GM21526 (cell line): ENCODE measurements around the gene ZNF469.
"Not testable (repeated sequence)": the region's sequence is repeated elsewhere in the genome, so short reads cannot be mapped to it uniquely, and the experiment has no call there.

ENCODE experiments used
- ATAC-seq: cut with Tn5 transposase; IDR thresholded peaks from one replicate; pipeline ENCODE4 v1.9.1; 2021; ENCODE audit warnings: moderate library complexity; ENCODE audit not compliant: unreplicated experiment, low FRiP score

Gene ZNF469

GRCh38 chr16:88406096-88407041 is 23.6 kb downstream of the ZNF469 start:
- no peak for ATAC-seq

DNA sequence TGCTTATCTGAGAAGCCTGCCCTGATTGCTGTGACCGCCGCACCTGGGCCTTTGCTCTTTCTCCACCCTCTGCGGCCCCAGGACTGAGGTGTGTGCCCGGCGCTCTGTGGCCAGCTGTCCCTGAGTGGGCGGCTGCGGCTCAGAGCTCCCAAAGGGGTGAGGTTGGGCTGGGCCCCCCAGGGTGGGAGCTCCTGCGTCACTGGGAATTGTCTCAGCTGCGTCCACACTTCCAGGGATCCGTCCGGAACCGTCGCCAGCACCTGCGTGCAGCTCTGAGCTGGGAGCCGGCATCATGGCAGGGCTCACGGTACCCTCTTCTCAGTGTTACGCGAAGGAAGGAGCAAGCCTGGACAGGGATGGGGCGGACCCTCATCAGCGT is 24.3 kb downstream of the ZNF469 start:
- no peak for ATAC-seq

DNA sequence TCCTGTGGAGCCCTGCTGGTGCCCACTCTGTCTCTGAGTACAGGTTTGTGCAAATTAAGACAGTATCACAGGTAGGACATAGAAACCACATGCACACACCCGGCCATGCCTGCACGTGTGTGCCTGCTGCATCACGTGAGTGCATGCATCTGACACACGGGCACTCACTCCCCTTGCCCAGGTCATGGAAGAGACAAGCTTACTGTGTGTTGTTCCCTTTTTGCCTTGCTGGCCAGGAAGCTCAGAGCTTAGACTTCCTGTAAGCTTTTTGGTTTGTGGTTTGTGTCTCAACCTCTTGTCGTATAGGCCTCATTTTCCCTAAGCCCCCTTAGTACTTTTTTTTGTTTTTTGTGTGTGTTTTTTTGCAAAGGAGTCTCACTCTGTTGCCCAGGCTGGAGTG is 25.0 kb downstream of the ZNF469 start:
- no peak for ATAC-seq

DNA sequence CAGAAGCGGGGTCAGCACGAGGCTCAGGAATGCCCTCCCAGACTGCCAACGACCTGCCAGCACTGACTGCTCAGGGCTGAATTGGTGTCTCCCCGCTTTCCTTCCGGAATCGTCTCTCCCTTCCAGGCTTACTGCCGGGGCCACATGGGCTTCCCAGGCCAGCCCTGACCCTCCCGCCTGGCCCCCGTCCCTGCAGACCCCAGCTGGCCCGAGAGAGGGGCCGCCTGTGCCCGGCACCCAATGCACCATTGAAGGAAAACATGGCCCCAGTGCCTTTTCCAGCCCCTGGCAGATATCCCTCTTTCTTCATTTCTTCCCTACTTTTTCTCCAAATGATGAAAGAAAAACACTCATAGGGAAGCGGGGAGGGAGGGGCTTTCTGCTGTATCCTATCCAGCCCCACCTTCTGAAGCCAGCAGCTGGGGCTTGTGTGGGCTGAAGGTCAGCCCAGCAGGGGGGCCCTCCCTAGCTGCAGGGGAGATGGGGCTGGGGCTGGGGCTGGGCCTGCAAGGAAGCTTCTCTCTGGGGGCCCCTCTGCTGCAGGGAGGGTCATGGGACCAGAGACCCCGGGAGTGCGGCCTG is 25.9 kb downstream of the ZNF469 start:
- ATAC-seq, result no peak

GRCh38 chr16:88409296-88410065 is 26.7 kb downstream of the ZNF469 start:
- ATAC-seq, result no peak

DNA sequence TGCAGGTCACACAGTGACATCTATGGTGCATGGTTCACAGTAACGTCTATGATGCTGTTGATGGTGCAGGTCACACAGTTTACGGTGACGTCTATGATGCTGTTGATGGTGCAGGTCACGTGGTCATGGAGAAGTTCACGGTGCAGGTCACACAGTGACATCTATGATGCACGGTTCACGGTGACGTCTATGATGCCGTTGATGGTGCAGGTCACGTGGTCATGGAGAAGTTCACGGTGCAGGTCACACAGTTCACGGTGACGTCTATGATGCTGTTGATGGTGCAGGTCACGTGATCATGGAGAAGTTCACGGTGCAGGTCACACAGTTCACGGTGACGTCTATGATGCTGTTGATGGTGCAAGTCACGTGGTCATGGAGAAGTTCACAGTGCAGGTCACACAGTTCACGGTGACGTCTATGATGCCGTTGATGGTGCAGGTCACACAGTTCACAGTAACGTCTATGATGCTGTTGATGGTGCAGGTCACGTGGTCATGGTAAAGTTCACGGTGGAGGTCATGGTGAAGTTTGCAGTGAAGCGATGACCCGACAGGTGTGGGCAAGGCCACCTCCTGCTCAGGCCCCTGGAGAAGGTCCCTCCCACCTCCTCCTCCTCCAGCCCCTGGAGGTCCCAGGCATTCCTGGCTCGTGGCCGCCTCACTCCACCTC is 27.7 kb downstream of the ZNF469 start:
- ATAC-seq, result not testable (repeated sequence)

DNA sequence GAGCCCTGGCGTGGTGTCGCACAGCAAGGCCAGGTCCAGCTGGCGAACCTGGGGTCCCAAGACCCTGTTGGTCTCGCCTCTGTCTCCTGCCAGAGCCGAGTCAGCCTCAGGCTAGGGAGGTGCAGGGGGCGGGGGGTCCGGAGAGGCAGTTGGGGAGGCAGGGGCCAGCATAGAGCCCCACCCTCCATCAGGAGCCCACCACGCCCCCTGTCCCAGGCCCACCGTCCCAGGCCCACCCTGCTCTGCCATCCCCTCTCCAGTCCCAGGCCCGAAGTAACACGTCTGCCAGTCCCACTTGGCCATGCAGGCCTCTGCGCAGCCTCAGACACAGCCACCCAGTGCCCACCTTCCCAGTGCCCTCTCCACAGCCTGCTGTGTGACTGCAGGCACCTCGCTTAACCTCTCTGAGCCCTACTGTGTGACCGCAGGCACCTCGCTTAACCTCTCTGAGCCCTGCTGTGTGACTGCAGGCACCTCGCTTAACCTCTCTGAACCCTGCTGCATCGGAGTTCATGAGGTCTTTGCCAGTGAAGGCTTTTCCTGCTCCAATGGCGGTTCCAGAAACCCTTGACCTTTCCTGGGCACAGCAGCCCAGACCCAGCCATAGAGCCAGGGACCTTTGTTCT is 29.3 kb downstream of the ZNF469 start:
- ATAC-seq, result no peak

DNA sequence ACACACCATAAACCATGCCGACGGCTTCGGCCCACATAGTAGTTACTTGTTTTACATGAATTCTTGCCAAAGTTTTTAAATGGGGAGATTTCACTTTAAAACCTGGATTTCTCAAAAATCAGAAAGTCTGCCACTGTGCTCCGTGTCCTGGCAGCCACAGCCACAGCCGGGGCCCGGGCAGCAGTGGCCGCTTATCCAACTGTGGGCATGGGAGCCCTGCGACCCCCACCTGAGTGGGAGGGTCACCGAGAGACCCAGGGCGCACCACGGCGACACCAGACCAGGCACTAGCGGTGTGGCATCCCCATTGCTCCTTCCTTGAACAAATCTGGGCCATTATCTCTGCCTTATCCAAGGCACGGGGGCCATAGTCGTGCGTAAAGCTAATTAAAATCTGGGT is 30.0 kb downstream of the ZNF469 start:
- ATAC-seq, result no peak

GRCh38 chr16:88413231-88413630 is 30.5 kb downstream of the ZNF469 start:
- ATAC-seq, result no peak

DNA sequence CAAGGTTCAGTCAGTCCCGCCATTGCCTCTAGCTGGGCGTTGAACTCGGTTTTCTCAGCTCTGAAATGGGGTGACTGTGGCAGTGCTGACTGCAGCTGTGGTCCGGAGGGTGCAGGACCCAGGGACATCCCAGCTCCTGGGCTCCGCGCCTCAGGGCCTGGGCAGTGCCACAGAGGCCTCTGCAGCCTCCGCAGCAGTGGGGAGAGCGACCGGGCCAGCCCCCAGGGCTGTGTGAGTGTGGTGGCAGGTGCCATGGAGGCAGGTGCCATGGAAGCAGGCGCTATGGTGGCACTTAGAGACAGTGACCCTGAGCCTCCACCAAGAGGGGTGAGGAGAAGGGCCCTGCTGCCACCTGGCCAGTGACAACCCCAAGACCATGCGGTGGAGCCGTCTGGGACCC is 30.9 kb downstream of the ZNF469 start:
- no peak for ATAC-seq

GRCh38 chr16:88414521-88415380 is 32.0 kb downstream of the ZNF469 start:
- ATAC-seq, result no peak

- no peak for ATAC-seq
Measured at GRCh38 chr16:88415381-88415705, 32.6 kb downstream of the ZNF469 start.

DNA sequence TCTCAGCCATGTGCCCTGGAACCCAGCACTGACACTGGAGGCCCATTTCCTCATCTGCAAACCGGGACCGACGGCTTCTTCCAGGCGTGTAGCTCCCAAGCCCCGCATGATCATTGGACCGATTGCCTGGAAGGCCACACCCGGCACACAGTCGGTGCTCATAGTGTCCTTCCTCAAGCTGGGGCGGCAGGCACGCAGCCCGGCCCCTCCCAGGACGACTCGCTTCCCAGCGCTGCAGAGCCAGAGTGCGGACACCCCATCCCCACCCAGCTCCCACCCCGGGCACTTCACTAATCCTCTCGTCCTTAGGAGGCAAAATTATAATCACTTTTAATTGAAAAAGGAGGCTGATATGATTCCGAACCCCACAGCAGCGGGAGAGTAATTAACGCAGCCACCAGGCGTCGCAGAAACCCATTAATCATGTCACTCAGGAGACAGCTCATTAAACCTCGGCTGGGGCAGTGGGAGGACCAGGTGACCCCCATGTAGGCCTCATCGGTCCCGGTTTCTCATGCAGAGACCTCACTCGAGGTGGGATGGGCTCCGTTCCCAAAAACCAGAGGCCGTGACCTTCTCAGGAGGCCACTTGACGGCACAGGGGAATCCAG is 33.1 kb downstream of the ZNF469 start:
- no peak for ATAC-seq

GRCh38 chr16:88416686-88417085 is 33.9 kb downstream of the ZNF469 start:
- ATAC-seq, result no peak

GRCh38 chr16:88417684-88418476 is 35.1 kb downstream of the ZNF469 start:
- no peak for ATAC-seq

- ATAC-seq, result no peak
Measured at GRCh38 chr16:88418869-88419268, 36.1 kb downstream of the ZNF469 start.

DNA sequence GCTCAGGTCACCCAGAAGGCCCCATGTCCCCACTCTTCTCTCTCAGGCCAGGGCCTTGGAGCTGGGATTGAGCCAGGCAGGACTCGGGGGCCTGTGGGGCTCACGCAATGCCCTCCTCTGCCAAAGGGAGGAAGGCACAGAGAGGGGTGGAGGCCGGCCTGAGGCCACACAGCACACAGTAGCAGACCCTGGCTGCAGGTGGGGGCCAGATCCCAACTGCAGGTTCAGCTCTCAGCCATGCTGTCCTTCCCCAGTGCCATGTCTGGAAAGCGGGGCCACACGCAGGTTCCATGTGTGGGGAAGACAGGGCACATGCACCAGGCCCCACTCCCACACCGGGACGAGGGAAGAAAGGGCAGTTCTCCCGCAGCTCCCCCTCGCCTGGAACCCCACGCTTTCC is 37.0 kb downstream of the ZNF469 start:
- ATAC-seq, result no peak

- ATAC-seq, result no peak
Measured at GRCh38 chr16:88420496-88420895, 37.7 kb downstream of the ZNF469 start.
